ENCODE data around the gene FOXD4L3. TPM values are rescaled to one million over a fixed set of nuclear protein-coding genes. Genes with fewer than 3 reads are reported as not detected.

FOXD4L3 gene
- total RNA-seq (2022; extraction: Qiagen RNA extraction; ENCODE audit: low read depth): 0.11 to 0.12 TPM in 2 of 5 replicates, not detected in the others

DNA sequence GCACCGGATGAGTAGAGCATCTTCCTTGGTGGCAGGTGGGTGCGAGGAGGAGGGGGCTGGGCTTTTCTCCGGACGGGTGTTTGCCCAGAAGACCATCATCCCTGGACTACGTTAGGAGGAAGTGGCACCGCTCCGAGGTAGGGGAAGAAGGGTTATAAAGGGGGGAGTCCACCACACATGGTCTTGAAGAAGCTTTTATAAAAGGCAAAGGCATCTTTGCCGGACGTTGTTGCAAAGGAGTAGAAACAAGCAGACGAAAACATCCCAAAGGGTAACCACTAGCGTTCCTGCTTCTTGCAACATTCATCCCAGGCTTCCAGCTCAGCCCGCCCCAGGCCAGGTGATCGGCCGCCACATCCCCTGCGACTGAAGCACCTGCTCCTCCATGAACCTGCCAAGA, at the start of gene FOXD4L3:
Gene FOXD4L3 (plus strand): TSS at position 301 of the 400 bp plus-strand sequence. CDS start 85 bp downstream, at position 386.

Other genes with a start within 250 kb of the FOXD4L3 start
- gene ZNG1C, start 60.9 kb upstream of the FOXD4L3 start, total RNA-seq (2022; extraction: Qiagen RNA extraction; ENCODE audit: low read depth): 57.8 to 88.1 TPM (median 71.0 TPM) in 5 replicates
- gene PGM5, start 53.7 kb downstream of the FOXD4L3 start, total RNA-seq (2022; extraction: Qiagen RNA extraction; ENCODE audit: low read depth): not detected in 5 replicates
- not detected in 5 replicates for gene TMEM252, start 238.0 kb downstream of the FOXD4L3 start, total RNA-seq (2022; extraction: Qiagen RNA extraction; ENCODE audit: low read depth)